ENCODE data around the gene HYOU1. TPM values are rescaled to one million over a fixed set of nuclear protein-coding genes. Genes with fewer than 3 reads are reported as not detected.

HYOU1 gene
- total RNA-seq, 1 experiment from 2014 or later: 205 TPM

GRCh38 chr11:118998822-118999221 is 58.2 kb downstream of the HYOU1 start:
- in situ Hi-C loops (cut with HindIII; ENCODE audit: low sequenced_read_pairs): no loop called here
- no peak for DNase-seq (ENCODE audit: low spot score)

DNA sequence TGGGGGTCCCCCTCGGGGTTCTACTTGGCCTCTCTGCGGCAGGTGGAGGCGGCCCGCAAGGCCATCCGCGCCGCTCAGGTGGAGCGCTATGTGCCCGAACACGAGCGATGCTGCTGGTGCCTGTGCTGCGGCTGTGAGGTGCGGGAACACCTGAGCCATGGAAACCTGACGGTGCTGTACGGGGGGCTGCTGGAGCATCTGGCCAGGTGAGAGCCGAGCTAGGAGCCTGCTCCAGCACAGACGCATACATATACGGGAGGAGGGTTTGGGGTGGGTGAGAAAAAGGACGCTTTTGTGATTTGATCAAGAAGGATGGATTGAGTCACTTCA is 58.7 kb downstream of the HYOU1 start:
- no peak for DNase-seq (ENCODE audit: low spot score)
- in situ Hi-C loops (cut with HindIII; ENCODE audit: low sequenced_read_pairs): no loop called here

- in situ Hi-C loops (cut with HindIII; ENCODE audit: low sequenced_read_pairs): no loop called here
- peak; percentile 93 for DNase-seq (ENCODE audit: low spot score)
Observed at GRCh38 chr11:118997627-118998387, 59.2 kb downstream of the HYOU1 start, which contains the start of gene CENATAC. Gene CENATAC, plus strand, starts transcription at chr11:118998138. Its CDS starts 60 bp downstream, at chr11:118998198.

- in situ Hi-C loops (cut with HindIII; ENCODE audit: low sequenced_read_pairs): no loop called here
- DNase-seq (ENCODE audit: low spot score): peak; percentile 48
Observed at GRCh38 chr11:118996926-118997626, 59.9 kb downstream of the HYOU1 start.

Other genes starting within 250 kb of the HYOU1 start
- gene CXCR5, start 173.3 kb downstream of the HYOU1 start, total RNA-seq (2014; rRNA removed; shearing (Covaris generic)): not detected in 2 replicates
- 10.2 and 13.4 TPM in 2 replicates for gene BCL9L, start 131.3 kb downstream of the HYOU1 start, total RNA-seq (2014; rRNA removed; shearing (Covaris generic))
- gene UPK2, start 100.9 kb downstream of the HYOU1 start, total RNA-seq (2014; rRNA removed; shearing (Covaris generic)): not detected in 2 replicates
- not detected in 2 replicates for gene FOXR1, start 85.4 kb downstream of the HYOU1 start, total RNA-seq (2014; rRNA removed; shearing (Covaris generic))
- gene CENATAC, start 59.1 kb downstream of the HYOU1 start, total RNA-seq (2014; rRNA removed; shearing (Covaris generic)): 30.4 and 34.0 TPM in 2 replicates
- 2,429 and 3,013 TPM in 2 replicates for gene RPS25, start 38.9 kb downstream of the HYOU1 start, total RNA-seq (2014; rRNA removed; shearing (Covaris generic))
- gene TRAPPC4, start 38.4 kb downstream of the HYOU1 start, total RNA-seq (2014; rRNA removed; shearing (Covaris generic)): 97.7 and 110 TPM in 2 replicates
- gene SLC37A4, start 26.3 kb downstream of the HYOU1 start, total RNA-seq (2014; rRNA removed; shearing (Covaris generic)): 9.9 and 15.5 TPM in 2 replicates
- 19.9 and 21.0 TPM in 2 replicates for gene VPS11, start 10.6 kb upstream of the HYOU1 start, total RNA-seq (2014; rRNA removed; shearing (Covaris generic))
- 63.6 and 87.0 TPM in 2 replicates for gene HMBS, start 27.7 kb upstream of the HYOU1 start, total RNA-seq (2014; rRNA removed; shearing (Covaris generic))
- 4.0 and 4.7 TPM in 2 replicates for gene DPAGT1, start 44.6 kb upstream of the HYOU1 start, total RNA-seq (2014; rRNA removed; shearing (Covaris generic))
- gene C2CD2L, start 50.1 kb upstream of the HYOU1 start, total RNA-seq (2014; rRNA removed; shearing (Covaris generic)): 4.6 and 5.8 TPM in 2 replicates
- gene HINFP, start 64.4 kb upstream of the HYOU1 start, total RNA-seq (2014; rRNA removed; shearing (Covaris generic)): 18.5 and 22.4 TPM in 2 replicates
- 0.06 and 1.7 TPM in 2 replicates for gene ABCG4, start 91.8 kb upstream of the HYOU1 start, total RNA-seq (2014; rRNA removed; shearing (Covaris generic))
- not detected in 2 replicates for gene NLRX1, start 111.5 kb upstream of the HYOU1 start, total RNA-seq (2014; rRNA removed; shearing (Covaris generic))
- gene NHERF4, start 128.3 kb upstream of the HYOU1 start, total RNA-seq (2014; rRNA removed; shearing (Covaris generic)): not detected in 2 replicates
- gene CBL, start 149.1 kb upstream of the HYOU1 start, total RNA-seq (2014; rRNA removed; shearing (Covaris generic)): 4.9 and 11.7 TPM in 2 replicates

All from G401 (cell line).